Panc1 (cell line): ENCODE results near the gene ATP2C1.

Source experiments
- POLR2AphosphoS5 ChIP-seq: IDR thresholded peaks from 2 replicates; pipeline ENCODE4 v1.6.1; 2012; ENCODE audit warnings: mild to moderate bottlenecking, low read depth, low read length, moderate library complexity
- REST ChIP-seq, 2 experiments: IDR thresholded peaks; 2 replicates each; pipeline ENCODE4 v1.6.1; 2011 to 2012; ENCODE audit warnings: low read depth in 2 of 2, control low read depth in 1 of 2, low read length in 1 of 2, mild to moderate bottlenecking in 1 of 2, moderate library complexity in 1 of 2; ENCODE audit not compliant: insufficient read depth in 1 of 2
- TCF7L2 ChIP-seq: IDR thresholded peaks from 2 replicates; pipeline ENCODE4 v1.6.1; 2011; ENCODE audit warnings: mild to moderate bottlenecking, low read depth, low read length, inconsistent platforms
- TF ChIP-seq, protein P1 (sequence below): fragments of 450-650 bp; IDR thresholded peaks from 2 replicates; pipeline ENCODE4 v1.5.1; 2017; ENCODE audit warnings: mild to moderate bottlenecking

DNA sequence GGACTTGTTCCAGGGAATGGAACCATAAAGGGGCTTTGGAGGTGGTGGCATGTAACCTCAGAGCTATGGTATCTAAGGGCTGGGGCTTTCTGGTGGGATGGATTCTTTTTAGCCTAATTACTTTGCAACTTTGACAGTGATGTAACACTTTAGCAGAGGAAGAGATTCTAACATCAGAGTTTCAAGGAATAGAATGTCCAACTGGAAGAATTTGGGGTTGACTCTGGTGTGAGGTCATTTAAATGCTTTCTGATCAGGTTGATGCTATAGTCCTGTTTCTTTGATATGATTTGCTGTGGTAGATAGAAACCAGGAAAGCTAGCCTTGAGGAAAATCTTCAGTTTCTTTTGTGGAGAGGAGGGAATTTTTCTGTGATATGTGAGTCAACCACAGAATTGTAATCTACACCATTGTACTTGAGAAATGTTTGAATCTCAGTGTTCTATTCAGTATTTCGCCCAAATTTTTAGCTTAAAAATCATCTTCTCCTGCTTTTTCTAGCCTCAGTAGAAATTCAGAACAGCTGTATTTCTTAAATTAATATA is 40.0 kb downstream of the ATP2C1 start:
- no peak for TF ChIP-seq POLR2AphosphoS5
- TF ChIP-seq, protein P1, sequence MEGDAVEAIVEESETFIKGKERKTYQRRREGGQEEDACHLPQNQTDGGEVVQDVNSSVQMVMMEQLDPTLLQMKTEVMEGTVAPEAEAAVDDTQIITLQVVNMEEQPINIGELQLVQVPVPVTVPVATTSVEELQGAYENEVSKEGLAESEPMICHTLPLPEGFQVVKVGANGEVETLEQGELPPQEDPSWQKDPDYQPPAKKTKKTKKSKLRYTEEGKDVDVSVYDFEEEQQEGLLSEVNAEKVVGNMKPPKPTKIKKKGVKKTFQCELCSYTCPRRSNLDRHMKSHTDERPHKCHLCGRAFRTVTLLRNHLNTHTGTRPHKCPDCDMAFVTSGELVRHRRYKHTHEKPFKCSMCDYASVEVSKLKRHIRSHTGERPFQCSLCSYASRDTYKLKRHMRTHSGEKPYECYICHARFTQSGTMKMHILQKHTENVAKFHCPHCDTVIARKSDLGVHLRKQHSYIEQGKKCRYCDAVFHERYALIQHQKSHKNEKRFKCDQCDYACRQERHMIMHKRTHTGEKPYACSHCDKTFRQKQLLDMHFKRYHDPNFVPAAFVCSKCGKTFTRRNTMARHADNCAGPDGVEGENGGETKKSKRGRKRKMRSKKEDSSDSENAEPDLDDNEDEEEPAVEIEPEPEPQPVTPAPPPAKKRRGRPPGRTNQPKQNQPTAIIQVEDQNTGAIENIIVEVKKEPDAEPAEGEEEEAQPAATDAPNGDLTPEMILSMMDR, result no peak
- TF ChIP-seq REST (IDR thresholded peaks at IDR 0.05; ENCODE audit: insufficient read depth in 1 of 2, low read depth in 2 of 2, low read length in 1 of 2), result no peak
- TF ChIP-seq TCF7L2, result no peak
